Measurements from ENCODE around the gene RPS8. TPM values are rescaled to one million over a fixed set of nuclear protein-coding genes. Genes with fewer than 3 reads are reported as not detected.
A peak's percentile ranks its signal among the peaks of the same experiment; 100 is the strongest.

RPS8 gene
- total and polyA plus RNA-seq, 2 of the 8 experiments (the other 6 are each of a cell fraction or from before 2014, with no cell fraction given), result 2,261 to 2,407 TPM

GRCh38 chr1:44785501-44786137 is 10.3 kb downstream of the RPS8 start:
- no peak for FAIRE-seq
- H2BK15ac ChIP-seq (ENCODE audit: low read length), result peak overlapping the region; percentile 84
- H3K27me3 ChIP-seq (replicated peaks in 1 of 4; ENCODE audit: control insufficient read depth in 3 of 4, extremely low read depth in 1 of 4, insufficient read depth in 3 of 4, low read length in 3 of 4), result peaks cover 0 to 7% (median 2%) of the 10 kb centered on the region in 4 experiments; a peak in 3 of 7 replicates
- peak overlapping the region; percentile 77 for H2BK12ac ChIP-seq (ENCODE audit: low read depth, low read length)
- peak overlapping the region; percentile 91; the same call in 1 of the 2 replicates for H2AK5ac ChIP-seq (ENCODE audit: low read depth, low read length)
- H3K23ac ChIP-seq (ENCODE audit: insufficient read length), result no peak overlapping the region
- H3K4me1 ChIP-seq (replicated peaks in 1 of 4; ENCODE audit: control insufficient read depth in 3 of 4, insufficient read depth in 4 of 4, low read length in 3 of 4), result peaks cover 4 to 18% (median 14%) of the 10 kb centered on the region in 4 experiments
- no peak for DNase-seq (ENCODE audit: low read depth in 1 of 2, low spot score in 2 of 2)
- no peak overlapping the region for H4K5ac ChIP-seq (ENCODE audit: insufficient read length, low read depth, low read length)
- H2BK120ac ChIP-seq (replicated peaks; ENCODE audit: low read depth, low read length), result no peak overlapping the region
- peak overlapping the region; percentile 64 to 74 for H3K4me2 ChIP-seq (ENCODE audit: insufficient read depth in 1 of 2, low read depth in 2 of 2, low read length in 2 of 2)
- H4K20me1 ChIP-seq (replicated peaks in 1 of 2; ENCODE audit: control insufficient read depth in 1 of 2, insufficient read depth in 2 of 2, low read length in 2 of 2), result no peaks in the 10 kb centered on the region
- H2BK20ac ChIP-seq (ENCODE audit: low read length), result peak overlapping the region; percentile 52; the same call in 1 of the 2 replicates
- peak overlapping the region; percentile 5; the same call in 1 of the 2 replicates for H3K18ac ChIP-seq (ENCODE audit: extremely low read depth, low read length)
- no peak overlapping the region for H3K14ac ChIP-seq (ENCODE audit: insufficient read length)
- H4K8ac ChIP-seq (ENCODE audit: extremely low read depth, insufficient read depth, low read length), result peak overlapping the region; percentile 81; the same call in 1 of the 2 replicates
- H3K27ac ChIP-seq (ENCODE audit: low read depth, low read length), result no peak overlapping the region
- H3K9ac ChIP-seq (replicated peaks in 1 of 4; ENCODE audit: extremely low read depth in 1 of 4, low read depth in 3 of 4, low read length in 3 of 4), result no peak overlapping the region; a peak in 1 of 7 replicates
- H3K23me2 ChIP-seq (ENCODE audit: low read depth, low read length), result peaks cover 6% of the 10 kb centered on the region; the same call in 1 of the 2 replicates
- H3K79me1 ChIP-seq (ENCODE audit: low read depth, low read length), result 0 out of 2 replicates have a peak, but pooled peaks cover 2% of the 10 kb centered on the region
- H3K9me3 ChIP-seq (ENCODE audit: insufficient read depth in 2 of 2, low read depth in 1 of 2, low read length in 1 of 2), result no peaks in the 10 kb centered on the region
- no peak overlapping the region for H3K4ac ChIP-seq (replicated peaks; ENCODE audit: insufficient read length, low read depth, low read length)
- no peak overlapping the region for H2BK5ac ChIP-seq (ENCODE audit: low read depth, low read length)
- CTCF ChIA-PET (ENCODE audit: partially characterized antibody), result interaction anchor here (0.5 to 10.4 kb wide), 22 partner anchors 8 to 645 kb away, joined by 3 to 67 read pairs (median 4); partner anchors contain the start of genes BTBD19, PLK3, RNU5D-1 and RPS8
- no peak overlapping the region for H2AFZ ChIP-seq (ENCODE audit: low read length)
- peak overlapping the region in 2 of 4 experiments; percentile 55 to 58; a peak in 3 of 8 replicates for H3K4me3 ChIP-seq (ENCODE audit: extremely low read depth in 1 of 4, insufficient read depth in 2 of 4, low read depth in 3 of 4, low read length in 4 of 4)
- no peak overlapping the region for H3K56ac ChIP-seq (replicated peaks; ENCODE audit: insufficient read length, low read depth, low read length)
- H3K79me2 ChIP-seq (ENCODE audit: control insufficient read depth in 1 of 2, insufficient read depth in 2 of 2, low read length in 2 of 2), result no peaks in the 10 kb centered on the region
- no peak overlapping the region for H4K91ac ChIP-seq (replicated peaks; ENCODE audit: insufficient read length, low read length)
- peaks cover 0 to 7% (median 0%) of the 10 kb centered on the region in 4 experiments; a peak in 2 of 8 replicates for H3K36me3 ChIP-seq (ENCODE audit: control insufficient read depth in 2 of 4, insufficient read depth in 4 of 4, low read length in 3 of 4)
- POLR2A ChIA-PET (ENCODE audit: partially characterized antibody), result interaction anchor here (0.6 to 23.6 kb wide), 11 partner anchors 8 to 59 kb away, joined by 3 to 428 read pairs (median 8); partner anchors contain the start of genes BTBD19, DYNLT4, PLK3 and RNU5D-1
- 32% methylated on average over 11 of the region's 11 CpGs; no CpG with 5 or more reads in 1 of the 2 experiments for WGBS, 2 experiments (ENCODE audit: extremely low coverage in 1 of 2, insufficient coverage in 1 of 2, insufficient read length in 1 of 2, insufficient replicate concordance in 2 of 2, low coverage in 1 of 2, low lambda C conversion rate in 2 of 2, missing lambda C conversion rate in 1 of 2)
- TF ChIP-seq RAD21 (IDR thresholded peaks at IDR 0.05 in 1 of 2, conservative IDR thresholded peaks at IDR 0.05 in 1 of 2; ENCODE audit: low read depth in 2 of 2, low read length in 2 of 2) (no peak), RBBP5 (IDR thresholded peaks at IDR 0.05; ENCODE audit: borderline replicate concordance, low read depth, low read length) (no peak), SP1 (IDR thresholded peaks at IDR 0.05; ENCODE audit: low read depth, low read length) (no peak), BCL11A (IDR thresholded peaks at IDR 0.05; ENCODE audit: low read depth in 2 of 2, low read length in 2 of 2) (no peak), ZNF274 (IDR thresholded peaks at IDR 0.05; ENCODE audit: borderline replicate concordance, extremely low read depth, low read length) (no peak), KDM1A (IDR thresholded peaks at IDR 0.05; ENCODE audit: borderline replicate concordance, low read length) (no peak), TAF7 (optimal IDR thresholded peaks at IDR 0.05; ENCODE audit: borderline replicate concordance, low read depth, low read length) (no peak), SIN3A (conservative IDR thresholded peaks at IDR 0.05 in 1 of 2, IDR thresholded peaks at IDR 0.05 in 1 of 2; ENCODE audit: low read depth in 1 of 2, low read length in 2 of 2) (no peak), NANOG (IDR thresholded peaks at IDR 0.05; ENCODE audit: insufficient read depth, low read depth, low read length, poor library complexity, severe bottlenecking) (no peak), YY1 (IDR thresholded peaks at IDR 0.05; ENCODE audit: low read depth, low read length) (no peak)
